T-helper 1 cell treated with Interleukin-12 subunit alpha and Interleukin-12 subunit beta and Interleukin-4 antibody, amounts not matched to agents 30 μg/mL and 1 μg/mL, for 36 hours (primary cell): ENCODE results near the gene EDN2.

Source experiments
- H3K27ac Mint-ChIP-seq: one replicate; pipeline ENCODE4 v1.8.0; 2021; ENCODE audit warnings: mild to moderate bottlenecking, mixed read lengths
- H3K27me3 Mint-ChIP-seq: one replicate; pipeline ENCODE4 v1.8.0; 2021; ENCODE audit warnings: low read depth, mixed read lengths
- H3K36me3 Mint-ChIP-seq: one replicate; pipeline ENCODE4 v1.8.0; 2021; ENCODE audit warnings: low read depth, mixed read lengths
- H3K4me1 Mint-ChIP-seq: one replicate; pipeline ENCODE4 v1.8.0; 2021; ENCODE audit warnings: low read depth, mixed read lengths
- H3K4me3 Mint-ChIP-seq: one replicate; pipeline ENCODE4 v1.8.0; 2021; ENCODE audit warnings: mild to moderate bottlenecking, moderate library complexity, mixed read lengths
- H3K9me3 Mint-ChIP-seq: one replicate; pipeline ENCODE4 v1.8.0; 2021; ENCODE audit warnings: mixed read lengths

Gene EDN2

DNA sequence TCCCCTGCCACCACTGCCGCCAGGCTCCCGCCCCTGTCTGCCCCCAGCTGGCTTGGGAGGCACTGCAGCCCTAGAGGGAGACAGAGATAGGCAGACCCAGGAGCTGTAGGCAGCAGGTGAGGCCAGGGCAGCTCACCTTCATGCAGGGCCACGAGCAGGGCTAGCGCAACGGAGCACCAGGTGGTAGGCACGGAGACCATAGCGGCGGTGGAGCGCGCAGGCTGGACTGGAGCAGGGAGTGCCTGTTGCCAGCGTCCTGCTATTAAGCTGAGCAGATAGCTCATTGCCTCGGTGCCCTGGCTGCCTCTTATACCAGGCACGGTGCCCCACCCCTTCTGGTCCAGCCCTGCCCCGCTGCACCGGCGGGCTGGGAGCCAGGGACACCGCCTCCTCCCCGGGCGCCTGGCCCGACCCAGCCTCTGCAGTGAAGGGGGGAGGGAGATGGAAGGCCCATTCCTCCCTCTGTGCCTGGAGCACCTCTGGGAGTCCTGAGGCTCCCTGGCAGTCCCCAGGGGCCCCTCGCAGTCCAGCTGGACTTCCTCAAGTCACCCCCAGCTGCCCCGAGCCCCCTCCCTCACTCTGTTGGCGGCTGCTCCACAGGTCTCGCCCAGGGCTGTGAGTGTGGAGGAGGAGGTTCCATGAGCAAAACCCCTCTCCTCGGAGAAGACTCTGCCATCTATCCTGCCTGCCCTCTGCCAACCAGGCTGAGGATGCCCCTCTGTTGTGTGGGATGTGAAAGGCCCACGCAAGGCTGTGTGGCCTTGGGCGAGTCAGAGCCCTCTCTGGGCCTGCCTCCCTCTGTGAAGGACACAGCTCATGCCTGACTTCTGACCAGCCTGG, at the start of gene EDN2:
Gene EDN2 (minus strand): TSS at position 282 of the 840 bp plus-strand sequence. CDS start 82 bp downstream, at position 200.
- H3K4me3 Mint-ChIP-seq: no peak within 1 kb of the TSS
- no peaks in the 10 kb centered on the region for H3K36me3 Mint-ChIP-seq
- no peaks in the 10 kb centered on the region for H3K9me3 Mint-ChIP-seq
- peaks cover 17% of the 10 kb centered on the region for H3K4me1 Mint-ChIP-seq
- H3K27me3 Mint-ChIP-seq: peaks cover 8% of the 10 kb centered on the region
- H3K27ac Mint-ChIP-seq: no peak within 1 kb of the TSS

DNA sequence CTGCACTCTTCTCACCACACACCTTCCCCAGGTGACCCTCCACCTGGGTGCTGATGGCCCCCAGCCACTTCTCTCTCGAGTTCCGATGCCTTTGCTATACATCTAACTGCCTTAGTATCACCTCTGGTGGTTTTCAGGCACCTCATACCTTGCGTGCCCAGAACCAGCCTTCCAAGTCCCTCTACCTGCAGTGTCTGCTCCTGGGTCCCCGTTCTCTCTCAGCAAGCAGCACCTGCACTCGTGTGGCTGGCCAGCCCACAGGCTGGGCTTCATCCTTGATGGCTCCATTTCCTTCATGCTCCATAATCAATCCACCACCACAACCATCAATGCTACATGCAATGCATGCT, 49.2 kb upstream of the EDN2 start:
- Mint-ChIP-seq H3K4me1 (peaks cover 2% of the 10 kb centered on the region), H3K9me3 (peaks cover 16% of the 10 kb centered on the region), H3K4me3 (no peak overlapping the region), H3K27me3 (no peaks in the 10 kb centered on the region), H3K27ac (peak overlapping the region; percentile 16), H3K36me3 (peaks cover 49% of the 10 kb centered on the region)

DNA sequence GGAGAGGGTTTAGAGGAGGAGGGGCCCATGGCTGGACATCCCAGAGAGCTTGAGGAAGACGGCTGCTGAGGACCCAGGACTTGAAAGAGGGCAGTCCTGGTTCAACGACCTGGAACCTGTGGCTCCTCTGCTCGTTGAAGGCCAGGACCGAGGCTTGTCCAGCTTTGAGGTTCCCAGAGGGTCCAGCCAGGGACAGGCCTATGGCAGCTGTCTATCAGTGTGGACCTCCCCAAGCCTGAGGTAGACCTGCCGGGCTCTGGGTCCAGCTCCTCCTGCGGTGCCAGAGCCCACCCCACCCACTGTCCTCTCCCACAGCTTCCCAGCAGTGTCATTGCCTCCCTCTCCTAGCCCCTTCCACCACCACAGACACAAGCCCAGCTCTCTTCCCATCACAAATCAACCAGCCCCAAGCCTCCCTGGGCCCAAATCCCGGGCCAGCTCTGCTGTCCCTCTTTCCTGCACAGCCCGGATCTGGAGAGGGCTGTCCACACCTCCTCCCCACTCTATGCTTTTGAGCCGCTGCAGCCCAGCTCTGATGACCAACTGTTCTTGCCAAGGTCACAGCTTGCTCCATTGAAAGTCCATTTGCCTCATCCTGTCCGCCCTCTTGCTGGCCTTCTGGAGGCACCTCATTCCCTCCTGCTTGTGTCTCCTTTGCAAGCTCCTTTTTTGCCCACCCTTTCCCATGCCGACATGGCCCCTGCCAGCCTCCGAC, 48.7 kb upstream of the EDN2 start:
- H3K27me3 Mint-ChIP-seq: no peaks in the 10 kb centered on the region
- H3K4me3 Mint-ChIP-seq: no peak overlapping the region
- no peak overlapping the region for H3K27ac Mint-ChIP-seq
- peaks cover 2% of the 10 kb centered on the region for H3K4me1 Mint-ChIP-seq
- peaks cover 16% of the 10 kb centered on the region for H3K9me3 Mint-ChIP-seq
- H3K36me3 Mint-ChIP-seq: peaks cover 49% of the 10 kb centered on the region

DNA sequence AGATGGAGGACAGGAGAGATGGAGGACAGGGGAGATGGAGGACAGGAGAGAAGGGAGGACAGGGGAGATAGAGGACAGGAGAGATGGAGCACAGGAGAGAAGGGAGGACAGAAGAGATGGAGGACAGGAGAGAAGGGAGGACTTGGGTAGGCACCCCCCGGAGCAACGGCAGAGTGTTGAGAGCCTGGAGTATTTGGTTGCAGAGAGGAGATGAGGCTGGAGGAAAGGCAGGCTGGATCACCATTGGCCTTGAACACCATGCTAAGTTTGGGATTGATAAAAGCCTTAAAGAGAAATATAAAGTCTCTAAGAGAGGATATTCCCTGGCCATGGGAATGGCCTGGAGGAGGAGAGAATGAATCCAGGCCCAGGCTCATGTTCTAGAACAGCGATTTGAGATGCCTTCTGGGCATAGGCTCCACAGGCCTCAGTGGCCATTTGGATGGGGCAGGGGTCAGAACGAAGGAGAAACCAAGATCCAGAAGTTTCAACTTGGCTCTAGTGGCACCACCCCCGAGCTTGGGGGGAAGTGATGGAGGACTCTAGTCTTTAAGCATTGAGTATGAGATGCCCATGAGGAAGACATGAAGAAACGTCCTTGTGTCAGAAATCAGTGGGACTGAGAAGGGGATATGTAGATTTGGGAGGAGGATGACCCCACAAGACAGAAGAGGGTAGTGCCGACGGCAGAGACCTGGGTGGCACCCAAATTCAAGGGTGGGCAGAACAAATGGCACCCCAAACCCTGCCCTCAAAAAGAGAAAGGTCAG, 47.9 kb upstream of the EDN2 start:
- peaks cover 49% of the 10 kb centered on the region for H3K36me3 Mint-ChIP-seq
- H3K4me1 Mint-ChIP-seq: peaks cover 2% of the 10 kb centered on the region
- H3K27me3 Mint-ChIP-seq: no peaks in the 10 kb centered on the region
- peak overlapping the region; percentile 63 for H3K27ac Mint-ChIP-seq
- H3K4me3 Mint-ChIP-seq: no peak overlapping the region
- peaks cover 16% of the 10 kb centered on the region for H3K9me3 Mint-ChIP-seq

GRCh38 chr1:41530411-41530810, 45.9 kb upstream of the EDN2 start:
- H3K27ac Mint-ChIP-seq: no peak overlapping the region
- H3K9me3 Mint-ChIP-seq: peaks cover 16% of the 10 kb centered on the region

GRCh38 chr1:41529621-41530395, 45.3 kb upstream of the EDN2 start:
- Mint-ChIP-seq H3K36me3 (peaks cover 39% of the 10 kb centered on the region), H3K27ac (no peak overlapping the region), H3K4me3 (no peak overlapping the region), H3K4me1 (peaks cover 2% of the 10 kb centered on the region), H3K9me3 (peaks cover 16% of the 10 kb centered on the region), H3K27me3 (no peaks in the 10 kb centered on the region)

More at GRCh38 chr1:41530411-41530810, 45.9 kb upstream of the EDN2 start:
- peaks cover 43% of the 10 kb centered on the region for H3K36me3 Mint-ChIP-seq
- H3K4me1 Mint-ChIP-seq: peaks cover 2% of the 10 kb centered on the region
- no peaks in the 10 kb centered on the region for H3K27me3 Mint-ChIP-seq
- no peak overlapping the region for H3K4me3 Mint-ChIP-seq

DNA sequence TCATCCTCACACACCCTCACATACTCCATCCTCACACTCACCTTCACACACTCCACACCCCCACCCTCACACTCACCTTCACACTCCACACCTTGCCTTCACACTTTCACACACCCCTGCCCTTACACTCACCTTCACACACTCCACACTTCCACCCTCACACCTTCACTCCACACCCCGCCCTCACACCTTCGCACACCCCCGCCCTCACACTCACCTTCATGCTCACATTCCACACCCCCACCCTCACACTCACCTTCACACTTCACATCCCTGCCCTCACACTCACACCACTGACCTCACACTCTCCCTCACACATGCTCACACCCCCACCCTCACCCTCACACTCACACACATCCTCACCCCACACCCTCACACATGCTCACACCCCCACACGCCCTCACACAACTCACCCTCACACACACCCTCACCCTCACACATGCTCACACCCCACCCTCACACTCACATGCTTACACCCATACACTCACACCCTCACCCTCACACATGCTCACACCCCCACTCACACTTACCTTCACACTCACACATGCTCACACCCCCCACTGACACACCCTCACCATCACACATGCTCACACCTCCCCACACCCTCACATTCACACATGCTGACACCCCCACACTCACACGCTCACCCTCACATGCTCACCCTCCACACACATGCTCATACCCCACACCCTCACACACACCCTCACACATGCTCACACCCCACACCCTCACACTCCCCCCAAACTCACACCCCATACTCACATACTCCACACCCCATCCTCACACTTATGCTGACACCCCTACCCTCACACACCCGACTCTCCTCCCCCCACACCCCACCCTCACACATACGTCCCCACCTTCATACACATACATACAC, 44.5 kb upstream of the EDN2 start:
- Mint-ChIP-seq H3K27ac (no peak overlapping the region), H3K4me1 (peaks cover 2% of the 10 kb centered on the region), H3K36me3 (peaks cover 36% of the 10 kb centered on the region), H3K27me3 (no peaks in the 10 kb centered on the region), H3K9me3 (peaks cover 16% of the 10 kb centered on the region), H3K4me3 (no peak overlapping the region)

- H3K27me3 Mint-ChIP-seq: no peaks in the 10 kb centered on the region
- peaks cover 16% of the 10 kb centered on the region for H3K9me3 Mint-ChIP-seq
- peaks cover 2% of the 10 kb centered on the region for H3K4me1 Mint-ChIP-seq
- H3K27ac Mint-ChIP-seq: no peak overlapping the region
- H3K4me3 Mint-ChIP-seq: no peak overlapping the region
- H3K36me3 Mint-ChIP-seq: peaks cover 33% of the 10 kb centered on the region
These were observed 43.6 kb upstream of the EDN2 start for GRCh38 chr1:41528106-41528505.

DNA sequence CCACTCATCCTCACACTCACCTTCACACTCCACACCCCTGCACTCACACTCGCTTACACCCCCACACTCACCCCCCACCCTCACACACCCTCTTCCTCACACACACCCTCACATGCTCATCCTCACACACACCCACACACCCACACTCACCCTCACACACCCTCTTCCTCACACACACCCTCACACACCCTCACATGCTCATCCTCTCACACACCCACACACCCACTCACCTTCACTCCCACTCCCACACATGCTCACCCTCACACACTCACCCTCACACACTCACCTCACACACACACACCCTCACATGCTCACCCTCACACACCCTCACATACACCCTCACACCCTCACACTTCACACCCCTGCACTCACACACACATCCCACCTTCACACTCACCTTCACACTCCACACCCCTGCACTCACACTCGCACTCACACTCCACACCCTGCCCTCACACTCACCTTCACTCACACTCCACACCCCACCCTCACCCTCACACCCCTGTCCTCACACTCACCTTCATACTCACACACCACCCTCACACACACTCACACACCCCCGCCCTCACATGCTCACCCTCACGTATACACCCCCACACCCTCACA, 42.6 kb upstream of the EDN2 start:
- H3K27me3 Mint-ChIP-seq: no peaks in the 10 kb centered on the region
- peaks cover 2% of the 10 kb centered on the region for H3K4me1 Mint-ChIP-seq
- H3K9me3 Mint-ChIP-seq: peaks cover 14% of the 10 kb centered on the region
- no peak overlapping the region for H3K4me3 Mint-ChIP-seq
- no peak overlapping the region for H3K27ac Mint-ChIP-seq
- H3K36me3 Mint-ChIP-seq: peaks cover 36% of the 10 kb centered on the region

GRCh38 chr1:41525891-41526587, 41.6 kb upstream of the EDN2 start:
- peaks cover 29% of the 10 kb centered on the region for H3K36me3 Mint-ChIP-seq
- H3K27ac Mint-ChIP-seq: no peak overlapping the region
- H3K4me1 Mint-ChIP-seq: peaks cover 2% of the 10 kb centered on the region

DNA sequence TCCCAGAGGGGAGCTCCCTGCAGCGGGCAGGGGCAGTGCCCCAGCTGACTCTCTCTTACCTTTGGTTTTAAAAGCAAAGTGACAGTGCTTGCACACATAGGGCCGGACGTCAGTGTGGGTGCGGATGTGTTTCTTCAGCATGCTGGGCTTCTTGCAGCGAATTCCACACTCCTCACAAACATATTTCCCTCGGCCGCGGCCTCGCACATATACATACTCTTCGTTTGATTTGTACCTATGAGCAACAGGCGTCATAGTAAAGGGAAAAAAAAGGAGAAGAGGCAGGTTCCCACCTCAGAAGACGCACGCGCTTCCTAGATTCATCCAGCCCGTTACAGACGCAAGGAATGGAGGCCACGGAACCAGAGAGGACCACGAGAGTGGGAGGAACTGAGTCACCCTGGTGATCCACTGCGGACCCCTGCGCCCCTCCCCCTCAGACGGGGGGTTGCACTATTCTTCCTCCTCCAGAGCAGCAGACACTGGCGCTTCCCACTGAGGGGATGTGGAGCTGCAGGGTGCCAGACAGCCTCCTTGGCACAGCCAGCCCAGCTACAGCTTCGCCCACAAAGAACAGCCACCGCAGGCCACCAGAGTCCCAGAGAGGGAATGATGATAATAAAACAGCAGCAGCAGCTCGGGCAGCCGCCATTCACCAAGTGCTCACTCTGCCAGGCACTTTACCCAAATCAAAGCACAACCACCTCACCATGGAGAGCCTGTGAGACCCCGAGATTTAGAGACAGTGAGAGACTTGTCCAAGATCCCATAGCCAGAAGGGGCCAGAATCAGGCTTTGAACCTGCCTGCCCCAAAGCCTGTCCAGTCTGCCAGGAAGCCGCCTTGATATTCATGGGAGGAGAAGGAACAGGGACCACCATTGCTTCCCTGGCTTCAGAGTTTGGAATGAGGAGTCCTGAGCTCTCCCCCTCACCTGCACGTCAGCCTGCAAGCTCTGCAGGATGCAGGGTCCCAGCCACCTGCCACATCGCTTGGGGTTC, 40.5 kb upstream of the EDN2 start:
- Mint-ChIP-seq H3K9me3 (peaks cover 3% of the 10 kb centered on the region), H3K4me1 (peaks cover 1% of the 10 kb centered on the region), H3K36me3 (peaks cover 23% of the 10 kb centered on the region), H3K27me3 (no peaks in the 10 kb centered on the region), H3K4me3 (no peak overlapping the region), H3K27ac (no peak overlapping the region)

More at GRCh38 chr1:41525891-41526587, 41.6 kb upstream of the EDN2 start:
- H3K4me3 Mint-ChIP-seq: no peak overlapping the region
- no peaks in the 10 kb centered on the region for H3K27me3 Mint-ChIP-seq
- H3K9me3 Mint-ChIP-seq: peaks cover 11% of the 10 kb centered on the region
